Islet of Langerhans (tissue), 1 donor: ENCODE measurements around the gene DIAPH1.

ENCODE experiments used
- FAIRE-seq: peaks from one replicate; lab custom pipeline; 2011; peaks lifted over from hg19 to GRCh38; lab: Jason Lieb, UNC

Gene DIAPH1

GRCh38 chr5:141560725-141561483 is 57.9 kb downstream of the DIAPH1 start:
- FAIRE-seq: peak; percentile 98

GRCh38 chr5:141560151-141560550 is 58.6 kb downstream of the DIAPH1 start:
- no peak for FAIRE-seq

GRCh38 chr5:141559461-141559860 is 59.3 kb downstream of the DIAPH1 start:
- no peak for FAIRE-seq

- FAIRE-seq: no peak
These were observed 60.6 kb downstream of the DIAPH1 start for GRCh38 chr5:141558150-141558549.

- FAIRE-seq: no peak
These were observed 61.1 kb downstream of the DIAPH1 start for GRCh38 chr5:141557681-141558136.

GRCh38 chr5:141547921-141548320 is 70.9 kb downstream of the DIAPH1 start:
- FAIRE-seq: no peak

- no peak for FAIRE-seq
These were observed 71.3 kb downstream of the DIAPH1 start for GRCh38 chr5:141547488-141547887.

DNA sequence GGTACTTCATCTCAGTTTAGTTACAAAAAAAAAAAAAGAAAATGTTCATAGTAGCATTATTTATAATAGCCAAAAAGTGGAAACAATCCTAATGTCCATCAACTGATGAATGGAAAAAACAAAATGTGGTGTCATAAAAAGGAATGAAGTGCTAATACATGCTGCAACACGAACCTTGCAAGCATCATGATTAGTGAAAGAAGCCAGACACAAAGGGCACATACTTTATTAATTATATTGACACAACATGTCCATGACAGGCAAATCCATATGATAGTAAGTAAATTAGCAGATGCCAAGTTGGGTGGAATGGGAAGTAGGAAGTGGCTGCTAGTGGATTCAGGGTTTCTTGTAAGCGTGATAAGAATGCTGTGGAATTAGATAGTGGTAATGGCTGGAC is 75.7 kb downstream of the DIAPH1 start:
- FAIRE-seq: no peak

DNA sequence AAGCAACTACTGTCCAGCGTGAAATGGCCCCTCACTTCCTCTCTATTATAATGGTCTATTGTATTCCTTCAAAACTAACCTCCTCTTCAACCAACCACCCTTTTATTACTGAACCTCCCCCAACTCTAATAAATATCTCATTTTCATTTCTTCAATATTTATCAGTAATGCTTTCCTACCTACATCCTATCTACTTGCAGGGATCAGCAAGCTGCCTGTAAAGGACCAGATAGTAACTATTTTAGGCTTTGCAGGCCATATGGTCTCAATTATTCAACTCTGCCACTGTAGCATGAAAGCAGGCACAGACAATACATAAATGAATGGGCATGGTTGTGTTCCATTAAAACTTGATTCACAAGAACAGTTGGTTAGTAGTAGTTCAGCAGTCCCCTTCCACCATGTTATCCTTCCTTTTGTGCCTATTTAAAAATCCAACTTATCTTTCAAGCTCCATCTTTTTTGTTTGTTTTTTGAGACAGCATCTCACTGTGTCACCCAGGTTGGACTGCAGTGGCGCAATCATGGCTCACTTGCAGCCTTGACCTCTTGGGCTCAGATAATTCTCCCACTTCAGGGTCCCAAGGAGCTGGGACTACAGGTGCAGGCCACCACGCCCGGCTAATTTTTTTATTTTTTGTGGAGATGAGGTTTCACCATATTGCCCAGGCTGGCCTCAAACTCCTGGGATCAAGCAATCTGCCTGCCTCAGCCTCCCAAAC is 84.1 kb downstream of the DIAPH1 start:
- FAIRE-seq: no peak

- FAIRE-seq: no peak
These were observed 84.9 kb downstream of the DIAPH1 start for GRCh38 chr5:141533897-141534296.

GRCh38 chr5:141532726-141533125 is 86.1 kb downstream of the DIAPH1 start:
- no peak for FAIRE-seq

GRCh38 chr5:141529873-141530272 is 88.9 kb downstream of the DIAPH1 start:
- no peak for FAIRE-seq

GRCh38 chr5:141529002-141529401 is 89.8 kb downstream of the DIAPH1 start:
- FAIRE-seq: no peak

GRCh38 chr5:141528291-141528984 is 90.4 kb downstream of the DIAPH1 start:
- FAIRE-seq: no peak

GRCh38 chr5:141527426-141527825 is 91.4 kb downstream of the DIAPH1 start:
- no peak for FAIRE-seq

GRCh38 chr5:141525653-141526052 is 93.1 kb downstream of the DIAPH1 start:
- FAIRE-seq: no peak

GRCh38 chr5:141524604-141525597 is 93.9 kb downstream of the DIAPH1 start:
- FAIRE-seq: no peak

- FAIRE-seq: no peak
These were observed 94.8 kb downstream of the DIAPH1 start for GRCh38 chr5:141523991-141524390.

DNA sequence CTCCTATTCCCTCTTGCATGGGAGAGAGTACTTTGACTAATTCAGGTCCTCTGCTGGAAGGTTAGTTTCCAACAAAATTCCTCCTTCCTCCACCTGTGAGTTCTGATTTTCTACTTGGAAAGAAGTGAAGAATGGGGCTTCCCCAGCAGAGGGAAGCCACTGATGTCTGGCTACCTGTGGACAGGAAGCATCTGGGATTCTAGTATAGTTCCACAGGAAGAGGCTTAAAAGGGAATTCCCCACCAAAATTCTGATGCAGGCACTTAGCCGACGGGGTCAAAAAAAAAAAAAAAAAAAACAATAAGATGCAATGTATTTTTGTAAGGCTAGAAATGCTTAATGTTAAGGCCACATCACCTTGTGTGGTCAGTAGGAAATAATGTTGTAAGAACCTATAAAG is 96.5 kb downstream of the DIAPH1 start:
- no peak for FAIRE-seq

DNA sequence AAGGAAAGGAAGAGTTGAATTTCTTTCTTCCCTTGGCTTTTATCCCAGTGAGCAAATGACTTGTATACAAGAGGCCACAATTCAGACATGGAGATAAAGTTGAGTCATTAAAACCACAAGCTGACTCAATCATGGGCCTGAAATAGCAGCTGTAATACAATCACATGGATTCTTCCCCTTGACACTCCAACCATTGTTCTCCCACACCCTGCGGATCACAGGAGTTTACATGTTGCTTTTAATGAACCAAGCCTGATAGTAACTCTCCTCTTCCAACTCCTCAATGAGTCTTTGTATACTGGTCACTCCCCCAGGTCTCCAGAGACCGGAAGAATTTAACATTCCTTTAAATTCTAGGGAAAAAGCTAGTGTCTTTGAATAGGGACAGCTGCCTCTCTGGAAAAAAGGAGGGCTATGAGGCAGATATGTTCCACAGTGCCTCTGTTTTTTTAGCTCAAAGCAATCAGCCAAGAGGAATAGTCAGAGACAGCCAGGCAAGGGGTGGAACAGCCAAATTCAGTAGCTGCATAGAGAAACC is 97.5 kb downstream of the DIAPH1 start:
- FAIRE-seq: peak; percentile 69
